Measurements from ENCODE around the gene CCDC88A.

GRCh38 chr2:55454121-55454520 is 34.5 kb upstream of the CCDC88A start:
- TF ChIP-seq CTCF (IDR thresholded peaks at IDR 0.05) (no peak), POLR2AphosphoS5 (IDR thresholded peaks at IDR 0.05) (no peak), POLR2A (IDR thresholded peaks at IDR 0.05) (no peak)

All from breast epithelium (tissue), 3 donors.